ENCODE measurements around the gene TMEM178B.

The TMEM178B gene

DNA sequence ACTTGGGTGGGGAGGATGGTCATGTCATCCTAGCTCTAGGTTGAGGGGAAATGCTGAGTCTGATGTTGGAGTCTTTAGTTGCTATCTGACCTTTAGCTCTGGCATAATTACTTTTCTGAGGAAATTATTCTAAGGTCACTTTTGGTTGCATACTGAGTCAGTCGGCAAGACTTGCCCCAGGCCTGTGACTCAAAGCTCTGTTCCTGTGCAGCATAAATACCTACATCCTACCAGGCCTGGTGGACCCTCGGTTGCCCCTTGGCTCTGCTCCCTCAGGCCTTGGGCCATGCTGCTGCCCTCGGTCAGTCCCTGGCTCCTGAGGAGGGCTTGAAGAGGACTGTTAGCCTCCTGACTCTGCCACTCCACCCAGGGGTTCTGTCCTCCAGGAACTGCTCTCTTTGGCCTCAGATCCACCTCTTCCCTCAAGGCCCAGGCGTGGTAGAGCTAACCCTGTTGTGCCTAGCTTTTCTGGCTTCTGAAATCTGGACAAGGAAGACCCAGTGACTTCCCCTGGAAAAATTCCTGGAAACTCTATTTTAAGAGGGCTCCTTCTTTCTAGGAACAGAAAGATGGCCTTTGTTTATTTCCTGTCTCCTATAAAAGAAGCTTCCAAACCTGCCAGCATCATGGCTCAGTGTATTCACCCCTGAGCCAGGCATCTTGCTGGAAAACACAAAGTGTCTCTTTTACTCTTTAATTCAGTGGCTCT lies 71.2 kb downstream of the TMEM178B start:
- Histone ChIP-seq H3K27me3 (ENCODE audit: insufficient read depth, low read length) (no peaks in the 10 kb centered on the region), H3K36me3 (ENCODE audit: insufficient read depth, low read length) (no peaks in the 10 kb centered on the region), H3K27ac (ENCODE audit: low read depth, low read length) (no peak overlapping the region), H2AFZ (ENCODE audit: low read length, unreplicated experiment) (no peak overlapping the region), H3K79me2 (ENCODE audit: control insufficient read depth, insufficient read depth, low read length, unreplicated experiment) (no peaks in the 10 kb centered on the region), H3K4me1 (ENCODE audit: control insufficient read depth, insufficient read depth, low read length, unreplicated experiment) (no peaks in the 10 kb centered on the region), H3K4me3 (ENCODE audit: low read depth, low read length) (no peak overlapping the region)

DNA sequence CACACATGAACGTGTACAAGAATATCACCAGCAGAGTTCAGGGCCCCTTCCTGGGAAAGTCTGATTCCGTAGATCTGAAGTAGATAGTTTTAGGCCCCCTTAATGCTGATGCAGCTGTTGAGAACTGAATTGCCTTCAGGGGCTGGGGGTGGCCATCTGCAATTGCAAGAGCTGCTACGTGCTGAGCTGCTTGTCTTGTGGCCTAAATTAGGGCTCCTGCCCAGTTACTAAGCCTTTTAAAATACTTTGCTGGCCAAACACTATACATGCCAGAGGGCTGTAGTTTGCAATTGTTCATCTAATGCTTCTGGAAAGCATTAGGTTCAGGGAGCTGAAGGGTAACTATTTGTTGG lies 71.7 kb downstream of the TMEM178B start:
- Histone ChIP-seq H3K4me3 (ENCODE audit: low read depth, low read length) (no peak overlapping the region), H3K79me2 (ENCODE audit: control insufficient read depth, insufficient read depth, low read length, unreplicated experiment) (no peaks in the 10 kb centered on the region), H3K27ac (ENCODE audit: low read depth, low read length) (no peak overlapping the region), H3K36me3 (ENCODE audit: insufficient read depth, low read length) (no peaks in the 10 kb centered on the region), H3K4me1 (ENCODE audit: control insufficient read depth, insufficient read depth, low read length, unreplicated experiment) (no peaks in the 10 kb centered on the region), H2AFZ (ENCODE audit: low read length, unreplicated experiment) (no peak overlapping the region), H3K27me3 (ENCODE audit: insufficient read depth, low read length) (no peaks in the 10 kb centered on the region)

- Histone ChIP-seq H2AFZ (ENCODE audit: low read length, unreplicated experiment) (no peak overlapping the region), H3K79me2 (ENCODE audit: control insufficient read depth, insufficient read depth, low read length, unreplicated experiment) (no peaks in the 10 kb centered on the region), H3K4me1 (ENCODE audit: control insufficient read depth, insufficient read depth, low read length, unreplicated experiment) (no peaks in the 10 kb centered on the region), H3K36me3 (ENCODE audit: insufficient read depth, low read length) (no peaks in the 10 kb centered on the region), H3K27ac (ENCODE audit: low read depth, low read length) (no peak overlapping the region), H3K4me3 (ENCODE audit: low read depth, low read length) (no peak overlapping the region), H3K27me3 (ENCODE audit: insufficient read depth, low read length) (no peaks in the 10 kb centered on the region)
These were observed 73.6 kb downstream of the TMEM178B start for GRCh38 chr7:141147482-141147881.

GRCh38 chr7:141150465-141150864 lies 76.6 kb downstream of the TMEM178B start:
- H3K36me3 ChIP-seq (ENCODE audit: insufficient read depth, low read length), result no peaks in the 10 kb centered on the region
- H3K79me2 ChIP-seq (ENCODE audit: control insufficient read depth, insufficient read depth, low read length, unreplicated experiment), result no peaks in the 10 kb centered on the region
- H3K4me3 ChIP-seq (ENCODE audit: low read depth, low read length), result no peak overlapping the region
- no peak overlapping the region for H3K27ac ChIP-seq (ENCODE audit: low read depth, low read length)
- no peaks in the 10 kb centered on the region for H3K4me1 ChIP-seq (ENCODE audit: control insufficient read depth, insufficient read depth, low read length, unreplicated experiment)
- no peak overlapping the region for H2AFZ ChIP-seq (ENCODE audit: low read length, unreplicated experiment)
- no peaks in the 10 kb centered on the region for H3K27me3 ChIP-seq (ENCODE audit: insufficient read depth, low read length)

DNA sequence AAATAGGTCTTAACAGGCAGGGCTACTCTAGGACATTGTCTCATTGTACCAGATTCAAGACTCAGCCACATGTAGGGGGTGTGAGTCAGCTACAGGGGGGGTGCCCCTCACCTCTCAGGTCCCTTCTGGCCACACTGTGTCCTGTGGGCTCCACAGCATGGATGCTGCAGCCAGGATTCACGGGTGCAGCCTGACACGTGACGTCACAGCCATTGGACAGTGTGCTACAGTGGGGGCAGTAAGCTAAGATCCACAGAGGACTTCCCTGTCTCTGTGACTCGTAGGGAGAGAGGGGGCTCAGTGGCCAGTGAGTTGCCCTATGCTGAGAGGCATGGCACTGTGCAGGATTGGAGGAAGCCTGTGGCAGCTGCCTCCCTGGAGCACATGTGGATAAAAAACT lies 77.9 kb downstream of the TMEM178B start:
- Histone ChIP-seq H3K4me1 (ENCODE audit: control insufficient read depth, insufficient read depth, low read length, unreplicated experiment) (no peaks in the 10 kb centered on the region), H3K36me3 (ENCODE audit: insufficient read depth, low read length) (no peaks in the 10 kb centered on the region), H3K79me2 (ENCODE audit: control insufficient read depth, insufficient read depth, low read length, unreplicated experiment) (no peaks in the 10 kb centered on the region), H3K27ac (ENCODE audit: low read depth, low read length) (no peak overlapping the region), H3K4me3 (ENCODE audit: low read depth, low read length) (no peak overlapping the region), H3K27me3 (ENCODE audit: insufficient read depth, low read length) (no peaks in the 10 kb centered on the region), H2AFZ (ENCODE audit: low read length, unreplicated experiment) (no peak overlapping the region)

- Histone ChIP-seq H3K27ac (ENCODE audit: low read depth, low read length) (no peak overlapping the region), H3K79me2 (ENCODE audit: control insufficient read depth, insufficient read depth, low read length, unreplicated experiment) (no peaks in the 10 kb centered on the region), H3K4me3 (ENCODE audit: low read depth, low read length) (no peak overlapping the region), H3K36me3 (ENCODE audit: insufficient read depth, low read length) (no peaks in the 10 kb centered on the region), H3K4me1 (ENCODE audit: control insufficient read depth, insufficient read depth, low read length, unreplicated experiment) (no peaks in the 10 kb centered on the region), H3K27me3 (ENCODE audit: insufficient read depth, low read length) (no peaks in the 10 kb centered on the region), H2AFZ (ENCODE audit: low read length, unreplicated experiment) (no peak overlapping the region)
These were observed 79.4 kb downstream of the TMEM178B start for GRCh38 chr7:141153231-141153630.

DNA sequence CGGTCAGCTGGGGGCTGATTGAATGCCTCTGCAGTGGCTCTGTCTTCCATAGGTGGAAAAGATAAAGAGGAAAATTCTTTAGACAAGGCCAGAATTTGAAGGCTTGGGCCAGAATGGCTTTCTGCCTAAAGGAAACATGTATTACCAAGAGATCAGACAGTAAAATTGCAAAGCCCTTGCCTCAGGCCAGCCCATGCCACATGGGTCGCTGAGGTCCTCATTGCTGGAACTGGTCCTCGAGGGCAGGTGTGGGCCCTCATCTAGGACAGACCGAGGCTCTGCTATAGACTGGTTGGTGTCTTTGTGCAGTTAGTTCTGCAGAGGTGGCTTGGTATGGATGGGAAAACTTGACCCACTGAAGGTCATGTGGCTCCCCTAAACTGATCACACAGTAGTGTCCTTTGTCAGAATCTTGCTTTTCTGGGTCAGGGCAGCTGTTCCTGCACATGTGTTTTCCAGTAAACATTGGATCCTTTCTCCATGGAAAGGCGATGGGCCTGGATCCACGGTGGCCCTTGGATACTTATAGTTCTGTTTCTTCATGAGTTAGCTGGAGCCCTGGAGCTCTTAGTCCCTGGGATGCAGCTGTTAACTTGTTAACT lies 80.4 kb downstream of the TMEM178B start:
- Histone ChIP-seq H3K4me3 (ENCODE audit: low read depth, low read length) (no peak overlapping the region), H2AFZ (ENCODE audit: low read length, unreplicated experiment) (no peak overlapping the region), H3K27ac (ENCODE audit: low read depth, low read length) (no peak overlapping the region), H3K4me1 (ENCODE audit: control insufficient read depth, insufficient read depth, low read length, unreplicated experiment) (peaks cover 4% of the 10 kb centered on the region), H3K36me3 (ENCODE audit: insufficient read depth, low read length) (no peaks in the 10 kb centered on the region), H3K27me3 (ENCODE audit: insufficient read depth, low read length) (no peaks in the 10 kb centered on the region), H3K79me2 (ENCODE audit: control insufficient read depth, insufficient read depth, low read length, unreplicated experiment) (no peaks in the 10 kb centered on the region)

DNA sequence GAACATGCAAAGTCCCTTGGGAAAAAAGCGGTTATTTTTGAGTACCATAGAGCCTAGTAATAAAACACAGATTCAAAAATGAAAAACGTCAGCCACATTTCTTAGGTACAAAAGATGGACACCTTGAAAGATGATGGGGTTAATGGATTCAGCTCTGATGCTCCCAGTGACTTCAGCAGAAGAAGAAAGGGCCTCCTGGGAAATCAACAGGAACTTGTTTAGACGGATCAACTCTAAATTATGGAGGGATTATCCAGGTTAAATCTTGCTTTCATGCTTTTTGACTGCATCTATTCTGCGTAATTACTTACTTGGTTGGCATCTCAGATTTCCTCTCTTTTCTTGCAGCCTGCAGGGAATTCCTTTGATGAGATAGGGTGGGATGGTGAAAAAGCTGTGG lies 82.5 kb downstream of the TMEM178B start:
- Histone ChIP-seq H3K4me1 (ENCODE audit: control insufficient read depth, insufficient read depth, low read length, unreplicated experiment) (peaks cover 5% of the 10 kb centered on the region), H2AFZ (ENCODE audit: low read length, unreplicated experiment) (no peak overlapping the region), H3K27ac (ENCODE audit: low read depth, low read length) (no peak overlapping the region)

GRCh38 chr7:141157138-141157765 lies 83.4 kb downstream of the TMEM178B start:
- no peaks in the 10 kb centered on the region for H3K36me3 ChIP-seq (ENCODE audit: insufficient read depth, low read length)
- H2AFZ ChIP-seq (ENCODE audit: low read length, unreplicated experiment), result no peak overlapping the region
- H3K27me3 ChIP-seq (ENCODE audit: insufficient read depth, low read length), result no peaks in the 10 kb centered on the region
- H3K4me3 ChIP-seq (ENCODE audit: low read depth, low read length), result no peak overlapping the region
- peaks cover 5% of the 10 kb centered on the region for H3K4me1 ChIP-seq (ENCODE audit: control insufficient read depth, insufficient read depth, low read length, unreplicated experiment)
- H3K79me2 ChIP-seq (ENCODE audit: control insufficient read depth, insufficient read depth, low read length, unreplicated experiment), result no peaks in the 10 kb centered on the region
- H3K27ac ChIP-seq (ENCODE audit: low read depth, low read length), result no peak overlapping the region

More for the DNA sequence above, 82.5 kb downstream of the TMEM178B start:
- Histone ChIP-seq H3K79me2 (ENCODE audit: control insufficient read depth, insufficient read depth, low read length, unreplicated experiment) (no peaks in the 10 kb centered on the region), H3K4me3 (ENCODE audit: low read depth, low read length) (no peak overlapping the region), H3K36me3 (ENCODE audit: insufficient read depth, low read length) (no peaks in the 10 kb centered on the region), H3K27me3 (ENCODE audit: insufficient read depth, low read length) (no peaks in the 10 kb centered on the region)

- Histone ChIP-seq H3K27me3 (ENCODE audit: insufficient read depth, low read length) (no peaks in the 10 kb centered on the region), H3K36me3 (ENCODE audit: insufficient read depth, low read length) (no peaks in the 10 kb centered on the region), H3K79me2 (ENCODE audit: control insufficient read depth, insufficient read depth, low read length, unreplicated experiment) (no peaks in the 10 kb centered on the region), H3K4me1 (ENCODE audit: control insufficient read depth, insufficient read depth, low read length, unreplicated experiment) (peaks cover 5% of the 10 kb centered on the region), H2AFZ (ENCODE audit: low read length, unreplicated experiment) (no peak overlapping the region), H3K4me3 (ENCODE audit: low read depth, low read length) (no peak overlapping the region), H3K27ac (ENCODE audit: low read depth, low read length) (peak overlapping the region; percentile 50; the same call in 1 of the 2 replicates)
These were observed 84.7 kb downstream of the TMEM178B start for GRCh38 chr7:141158561-141158960.

All from ACC112 (cell line).